HG03108 (cell line): ENCODE measurements around the gene KCNQ2.

Experiments used
- ATAC-seq: cut with Tn5 transposase; IDR thresholded peaks from one replicate; pipeline ENCODE4 v1.9.1; 2021; ENCODE audit warnings: moderate library complexity; ENCODE audit not compliant: unreplicated experiment

Gene KCNQ2

DNA sequence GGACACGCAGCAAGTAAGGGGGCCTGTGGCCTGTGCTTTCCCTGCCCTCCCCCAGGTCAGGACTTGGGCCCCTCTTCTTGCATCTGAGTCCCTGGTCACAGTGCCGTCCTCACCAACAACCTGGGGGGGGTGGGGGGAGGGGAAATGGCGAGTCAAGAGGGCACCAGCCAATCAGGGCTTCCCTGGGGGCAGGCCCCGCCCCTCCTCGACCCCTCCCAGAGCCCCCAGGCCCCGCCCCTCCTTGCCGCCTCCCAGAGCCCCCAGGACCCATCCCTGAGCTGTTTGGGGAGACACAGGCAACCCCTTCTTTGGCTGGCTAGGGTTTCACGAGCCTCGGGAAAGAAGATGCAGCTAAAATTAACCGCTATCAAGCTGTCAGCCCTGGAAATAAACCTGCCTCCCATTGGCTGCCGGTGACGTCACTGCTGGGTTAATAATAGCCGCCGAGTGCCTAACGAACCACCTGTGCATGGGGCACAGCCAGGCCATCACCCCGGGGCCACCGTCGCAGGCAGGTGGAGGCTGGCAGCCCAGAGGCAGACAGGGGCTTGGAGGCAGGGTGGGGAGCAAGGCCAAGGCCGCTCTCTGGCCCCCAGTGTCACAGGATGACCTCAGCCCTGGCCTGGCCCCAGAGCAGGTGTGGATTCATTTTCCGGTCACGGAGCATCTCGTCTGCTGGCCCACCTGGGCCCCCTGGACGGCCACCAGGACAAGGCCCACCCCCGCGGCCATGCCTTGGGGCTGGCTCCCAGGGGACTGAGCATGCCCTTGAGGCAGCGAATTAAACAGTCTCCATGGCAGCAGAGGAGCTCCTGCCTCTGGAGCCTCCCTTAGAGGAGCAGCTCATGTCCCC is 29.6 kb upstream of the KCNQ2 start:
- ATAC-seq: no peak

DNA sequence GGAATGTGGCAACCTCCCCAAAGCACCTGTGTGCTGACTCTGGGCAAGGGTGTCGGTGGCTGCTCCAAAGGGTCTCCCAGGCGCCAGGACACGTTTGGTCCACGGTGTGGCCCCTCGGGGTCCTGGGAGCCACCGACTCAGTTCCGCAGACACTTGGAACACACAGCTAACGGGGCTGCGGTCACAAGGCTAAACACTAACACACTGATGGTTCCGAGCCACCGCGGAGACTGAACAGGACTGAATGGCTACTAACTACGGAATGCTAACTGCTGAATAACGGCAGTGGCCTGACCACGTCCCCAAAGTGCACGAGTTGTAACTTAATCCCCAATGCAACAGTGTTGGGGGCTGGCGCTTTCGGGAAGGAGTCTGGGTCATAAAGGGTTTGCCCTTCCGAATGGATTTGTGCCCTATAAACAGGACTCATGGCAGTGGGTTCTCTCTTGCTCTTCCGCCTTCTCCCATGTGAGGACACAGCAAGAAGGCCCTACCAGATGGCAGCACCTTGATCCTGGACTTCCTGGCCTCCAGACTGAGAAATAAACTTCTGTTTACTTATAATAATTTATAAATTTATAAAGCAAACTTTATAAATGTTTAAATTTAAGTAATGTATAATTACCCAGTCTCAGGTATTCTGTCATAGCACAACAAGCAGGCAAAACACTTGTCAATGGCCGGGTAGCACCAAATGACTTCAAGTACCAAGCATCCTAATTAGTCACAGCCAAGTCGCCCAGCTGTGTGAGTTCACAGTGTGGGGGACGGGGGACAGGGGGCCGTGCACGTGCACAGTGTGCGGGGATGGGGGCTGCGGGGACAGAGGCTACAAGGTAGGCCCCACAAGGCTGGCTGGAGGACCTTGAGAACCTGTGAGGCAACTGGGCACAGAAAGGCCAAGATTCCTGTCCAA is 28.7 kb upstream of the KCNQ2 start:
- ATAC-seq: no peak

DNA sequence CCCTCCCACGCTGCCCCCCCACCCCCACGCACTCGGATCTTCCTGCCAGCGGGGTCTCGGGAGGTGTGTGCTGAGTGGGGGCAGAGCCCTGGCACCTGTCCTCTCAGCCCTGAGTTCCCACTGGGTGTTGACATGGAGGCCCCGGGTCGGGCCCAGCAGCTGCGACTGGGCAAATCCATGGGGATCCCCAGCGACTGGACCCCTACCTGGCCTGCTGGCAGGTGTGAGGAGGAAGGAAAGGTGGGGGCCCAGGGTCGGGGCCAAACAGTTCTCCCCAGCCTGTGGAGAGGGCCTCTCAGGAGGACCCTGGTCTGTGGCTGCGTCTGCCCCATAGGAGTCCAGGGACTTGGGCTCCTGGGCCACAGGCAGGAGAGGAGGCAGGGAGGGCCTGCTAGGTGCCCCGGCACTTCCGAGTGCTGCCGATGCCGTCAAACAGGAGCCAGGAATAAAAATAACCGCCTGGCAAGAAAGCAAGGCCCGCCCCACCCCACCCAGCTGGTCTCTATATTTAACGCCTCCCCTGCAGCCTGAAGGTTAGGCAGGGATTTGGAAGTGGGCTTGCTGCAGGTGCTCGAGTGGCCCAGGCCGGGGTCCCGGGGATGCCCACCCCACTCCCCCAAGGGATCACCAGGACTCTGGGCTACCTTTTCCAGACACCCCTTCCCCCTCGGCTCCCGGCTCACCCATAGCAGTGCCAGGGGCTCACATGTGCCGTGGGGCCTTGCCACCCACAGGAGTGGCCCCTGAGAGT is 27.9 kb upstream of the KCNQ2 start:
- no peak for ATAC-seq

DNA sequence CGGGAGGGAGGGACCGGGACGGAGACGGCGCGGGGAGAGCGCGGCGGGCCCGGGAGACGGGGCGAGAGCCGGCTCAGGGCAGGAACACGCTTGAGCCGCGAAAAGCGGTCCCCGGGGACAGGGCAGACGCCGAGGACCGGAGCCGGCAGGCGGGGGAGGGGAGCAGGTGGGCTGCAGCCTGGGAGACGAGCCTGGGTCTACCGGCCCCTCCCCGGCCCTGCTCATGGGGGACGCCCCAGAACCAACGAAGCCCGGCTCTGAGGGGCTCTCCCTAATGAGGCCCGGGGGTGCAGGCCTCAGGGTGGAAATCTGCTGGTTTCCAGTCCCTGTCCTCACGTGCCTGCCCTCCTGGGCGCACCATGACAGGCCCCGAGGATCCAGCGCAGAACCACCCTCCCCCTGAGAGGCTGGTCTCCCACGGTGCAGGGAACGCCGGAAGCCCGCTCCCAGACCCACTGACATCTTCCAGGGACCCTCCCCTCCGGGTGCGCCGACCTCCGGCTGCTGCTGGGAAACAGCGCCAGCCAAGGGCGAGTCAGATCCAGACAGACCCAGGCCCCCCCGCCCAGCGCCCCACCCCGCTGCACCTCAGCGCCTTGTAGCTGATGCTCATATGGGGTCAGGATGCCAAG is 27.0 kb upstream of the KCNQ2 start:
- no peak for ATAC-seq

DNA sequence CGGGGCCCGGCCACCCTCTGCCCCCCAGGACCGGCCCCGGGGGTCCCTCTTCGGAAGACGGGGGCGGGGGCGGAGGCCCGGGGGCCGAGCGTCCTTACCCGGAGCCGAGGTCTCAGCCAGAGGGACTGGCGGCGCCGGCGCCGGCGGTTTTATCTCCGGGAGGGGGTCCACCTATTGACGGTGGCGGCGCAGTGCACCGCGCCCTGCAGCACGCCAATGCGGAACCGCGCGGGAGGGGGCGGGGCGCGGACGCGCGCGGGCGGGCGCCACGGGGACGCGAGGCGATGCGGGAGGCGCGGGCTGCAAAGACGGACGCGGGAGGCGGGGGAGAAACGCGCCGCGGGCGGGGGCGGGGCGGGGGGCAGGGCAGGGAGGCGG is 26.5 kb upstream of the KCNQ2 start, which contains the start of gene EEF1A2:
Gene EEF1A2, minus strand, starts transcription at position 124 of the 378 bp plus-strand sequence. CDS start 1,320 bp downstream, outside the sequence.
- no peak for ATAC-seq

DNA sequence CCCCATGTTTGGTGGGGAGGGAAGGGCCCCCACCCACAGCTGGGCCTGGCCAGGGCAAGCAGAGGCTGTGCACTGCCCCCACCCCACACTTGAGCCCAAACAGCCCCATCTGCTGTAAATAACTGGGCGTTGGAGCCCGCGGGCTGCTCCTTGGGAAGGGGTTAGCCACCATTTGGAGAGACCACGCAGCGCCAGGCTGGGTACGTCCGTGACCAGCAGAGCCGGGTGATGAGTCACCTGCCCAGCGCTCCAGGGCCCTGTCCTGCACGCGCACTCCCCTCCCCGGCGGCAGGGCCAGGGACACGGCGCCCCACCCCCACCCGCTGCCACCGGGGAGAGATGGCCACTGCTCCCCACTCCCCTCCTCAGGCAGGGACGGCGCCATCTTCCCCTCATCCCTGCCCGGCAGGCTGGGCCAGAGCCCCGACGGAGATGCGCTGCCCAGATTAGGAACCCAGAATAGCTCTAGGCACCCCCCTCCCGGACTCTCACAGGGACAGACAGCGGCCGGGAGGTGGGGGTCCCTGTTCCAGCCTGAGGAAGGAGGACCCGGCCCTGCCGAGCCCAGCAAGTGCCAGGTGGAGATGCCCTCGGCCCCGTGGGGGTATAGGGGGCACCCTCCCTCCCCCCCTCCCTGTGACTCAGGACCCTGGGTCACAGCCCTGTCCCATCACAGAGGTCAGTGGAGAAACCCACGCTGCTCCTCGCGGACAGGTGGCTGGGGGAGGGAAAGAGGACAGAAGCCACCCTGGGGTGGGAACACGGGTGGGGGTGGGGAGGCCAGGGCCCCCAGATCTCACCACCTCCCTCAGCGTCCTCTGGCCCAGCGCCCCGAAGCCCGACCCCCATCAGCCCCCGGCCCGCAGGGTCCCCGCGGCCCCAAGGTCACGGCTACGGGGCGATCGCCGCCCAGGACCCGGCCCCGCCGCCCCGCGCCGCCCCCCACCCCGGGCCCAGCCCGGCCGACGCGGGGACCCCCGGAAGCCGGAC is 25.8 kb upstream of the KCNQ2 start:
- no peak for ATAC-seq

DNA sequence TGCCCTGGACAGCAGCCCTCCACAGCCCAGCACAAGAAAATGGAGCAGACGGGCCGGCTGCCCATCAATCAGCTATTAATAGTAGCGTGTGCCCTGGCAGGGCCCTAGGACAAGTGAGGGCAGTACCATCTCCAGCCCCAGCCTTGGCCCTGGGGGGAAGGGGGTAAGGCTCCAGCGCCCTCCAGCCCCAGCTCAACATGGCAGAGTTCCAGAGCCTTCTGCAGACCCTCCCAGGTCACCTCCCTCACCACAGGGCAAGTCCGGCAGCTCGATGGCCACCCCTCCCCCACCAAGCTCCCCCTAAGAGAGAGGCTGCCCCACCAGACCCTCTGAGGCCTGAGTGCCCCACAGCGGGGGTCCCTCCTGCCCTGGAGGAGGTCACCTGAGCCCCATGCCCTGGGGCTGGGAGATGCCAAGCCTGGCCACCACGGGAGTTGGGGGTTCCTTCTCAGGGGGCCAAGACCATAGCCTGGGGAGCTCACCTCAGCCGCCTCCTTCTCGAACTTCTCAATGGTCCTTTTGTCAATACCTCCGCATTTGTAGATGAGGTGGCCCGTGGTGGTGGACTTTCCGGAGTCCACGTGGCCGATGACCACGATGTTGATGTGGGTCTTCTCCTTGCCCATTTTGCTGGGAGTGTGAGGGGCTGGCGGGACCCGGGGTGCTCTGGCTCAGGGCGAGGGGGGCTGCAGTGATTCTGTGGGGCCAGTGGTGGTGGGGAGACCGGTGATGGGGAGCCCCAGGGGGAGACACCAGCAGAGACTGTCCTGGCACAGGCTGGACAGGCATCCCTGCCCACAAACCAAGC is 24.9 kb upstream of the KCNQ2 start:
- ATAC-seq: no peak

DNA sequence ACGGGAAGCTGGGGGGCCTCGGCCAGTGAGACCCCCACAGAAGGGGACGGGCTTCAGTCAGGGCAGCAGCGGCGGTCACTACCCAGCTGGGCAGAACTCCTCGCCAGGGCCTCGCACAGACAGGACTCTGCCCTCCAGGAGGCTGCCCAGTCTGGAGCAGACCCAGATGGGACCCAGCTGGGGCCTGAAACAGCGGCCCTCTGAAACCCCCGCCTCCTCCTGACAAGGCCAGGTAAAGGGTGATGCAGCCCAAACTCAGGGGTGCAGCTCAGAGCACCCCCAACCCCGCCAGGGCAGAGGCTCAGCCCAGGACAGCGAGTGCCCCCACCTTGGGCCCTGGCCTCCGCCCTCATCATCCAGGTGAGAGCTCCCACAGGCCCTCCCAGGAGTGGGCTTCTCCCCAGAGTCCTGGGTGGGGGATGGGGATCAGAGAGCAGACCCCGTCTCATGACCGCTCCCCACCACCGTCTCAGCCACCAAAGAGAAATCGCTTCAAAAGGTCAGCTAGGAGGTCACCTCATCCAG is 24.2 kb upstream of the KCNQ2 start:
- no peak for ATAC-seq

DNA sequence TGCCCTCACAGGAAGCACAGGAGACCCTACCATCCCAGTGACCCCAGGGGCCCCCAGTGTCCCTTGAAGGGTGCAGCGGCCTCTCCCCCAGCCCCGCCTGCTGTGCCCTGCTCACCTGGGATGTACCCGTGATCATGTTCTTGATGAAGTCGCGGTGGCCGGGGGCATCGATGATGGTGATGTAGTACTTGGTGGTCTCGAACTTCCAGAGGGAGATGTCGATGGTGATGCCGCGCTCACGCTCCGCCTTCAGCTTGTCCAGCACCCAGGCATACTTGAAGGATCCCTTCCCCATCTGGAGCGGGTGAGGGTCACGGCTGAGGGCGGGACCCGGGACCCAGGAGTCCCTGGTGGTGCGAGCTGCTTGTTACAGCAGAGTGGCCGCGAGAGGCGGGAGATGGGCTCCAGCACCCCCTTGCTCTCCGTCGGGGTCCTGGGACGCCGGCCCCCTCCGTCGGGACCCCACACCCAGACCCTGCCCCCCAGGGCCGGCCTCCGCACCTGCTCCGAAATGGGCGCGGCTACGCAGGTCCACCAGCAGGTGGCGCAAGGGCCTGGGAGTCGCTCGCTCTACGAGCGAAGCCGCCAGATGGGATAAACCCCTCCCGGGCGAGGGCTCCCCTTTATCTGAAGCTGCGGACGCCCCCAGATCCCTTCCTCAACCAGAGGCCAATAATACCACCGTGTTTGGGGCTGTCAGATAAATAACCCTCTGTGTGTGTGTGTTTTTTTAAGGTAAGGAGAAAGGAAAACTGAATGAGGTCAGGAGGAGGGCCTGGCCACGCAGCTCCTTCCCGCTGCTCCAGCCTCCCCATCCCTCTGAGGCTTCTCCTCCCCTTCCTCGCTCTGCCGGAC is 23.5 kb upstream of the KCNQ2 start:
- ATAC-seq: no peak

DNA sequence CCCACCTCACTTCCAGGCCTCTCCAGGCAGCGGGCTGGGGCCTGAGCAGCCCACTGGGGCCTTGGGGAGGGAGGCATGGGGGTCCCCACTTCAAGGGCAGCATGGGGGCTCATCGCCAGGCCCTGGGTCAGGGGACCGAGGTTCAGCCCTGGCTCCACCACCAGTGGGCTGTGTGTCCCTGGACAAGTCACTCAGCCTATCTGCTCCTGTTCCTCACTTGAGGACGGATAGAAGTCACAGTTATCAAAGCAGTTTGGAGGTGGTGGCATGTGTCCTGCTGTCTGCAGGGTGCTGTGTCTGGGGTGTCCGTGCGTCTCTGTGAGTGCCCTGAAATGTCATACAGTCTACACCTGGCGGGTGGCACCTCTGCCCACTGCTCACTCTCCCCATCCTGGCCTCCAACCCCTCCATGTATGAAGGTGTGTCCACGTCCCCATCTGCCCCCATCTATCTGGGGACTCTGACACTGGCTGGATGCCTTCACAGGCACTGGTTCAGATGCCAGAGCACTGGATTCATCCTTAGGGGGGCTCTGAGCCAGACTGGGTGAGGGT is 22.8 kb upstream of the KCNQ2 start:
- ATAC-seq: no peak

DNA sequence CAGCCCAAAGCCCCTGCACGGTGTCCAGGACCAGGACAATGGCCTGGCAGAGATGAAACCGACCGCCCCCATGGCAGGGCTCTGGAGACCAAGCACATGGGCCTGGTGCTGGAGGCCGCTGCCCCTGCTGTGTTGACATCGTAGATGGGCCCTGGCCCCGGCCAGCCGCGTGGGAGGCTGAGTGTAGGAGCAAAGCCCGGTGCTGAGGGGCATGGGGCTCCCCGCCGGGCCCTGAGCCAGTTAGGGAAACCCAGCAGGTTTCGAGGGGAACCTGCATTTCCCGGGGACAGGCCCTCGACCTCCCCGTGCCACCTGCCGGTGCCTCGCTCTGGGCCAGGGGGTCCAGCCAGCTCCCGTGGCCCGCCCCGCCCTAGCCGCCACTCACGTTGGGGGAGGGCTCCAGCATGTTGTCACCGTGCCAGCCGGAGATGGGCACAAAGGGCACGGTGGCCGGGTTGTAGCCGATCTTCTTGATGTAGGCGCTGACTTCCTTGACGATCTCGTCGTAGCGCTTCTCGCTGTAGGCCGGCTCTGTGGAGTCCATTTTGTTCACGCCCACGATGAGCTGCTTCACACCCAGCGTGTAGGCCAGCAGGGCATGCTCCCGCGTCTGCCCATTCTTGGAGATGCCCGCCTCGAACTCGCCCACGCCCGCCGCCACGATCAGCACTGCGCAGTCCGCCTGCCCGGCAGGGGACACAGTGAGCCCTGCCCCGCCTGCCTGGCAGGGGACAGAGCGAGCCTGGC is 22.1 kb upstream of the KCNQ2 start:
- ATAC-seq: no peak

DNA sequence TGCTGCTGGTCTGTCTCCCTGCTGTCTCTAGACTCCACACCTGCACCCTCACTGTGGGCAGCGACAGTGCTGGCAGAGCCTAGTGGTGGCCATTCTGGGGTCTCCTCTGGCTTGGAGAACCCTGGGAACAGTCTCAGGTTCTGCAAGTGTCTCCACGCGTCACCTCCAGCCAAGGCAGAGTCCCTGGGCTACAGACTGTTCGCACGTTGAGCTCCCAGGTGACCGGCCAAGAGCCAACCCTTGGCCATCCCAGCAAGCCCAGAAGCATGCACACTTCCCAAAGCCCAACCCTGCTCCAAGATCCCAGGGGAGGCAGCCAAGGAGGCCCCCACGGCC is 21.6 kb upstream of the KCNQ2 start:
- no peak for ATAC-seq

DNA sequence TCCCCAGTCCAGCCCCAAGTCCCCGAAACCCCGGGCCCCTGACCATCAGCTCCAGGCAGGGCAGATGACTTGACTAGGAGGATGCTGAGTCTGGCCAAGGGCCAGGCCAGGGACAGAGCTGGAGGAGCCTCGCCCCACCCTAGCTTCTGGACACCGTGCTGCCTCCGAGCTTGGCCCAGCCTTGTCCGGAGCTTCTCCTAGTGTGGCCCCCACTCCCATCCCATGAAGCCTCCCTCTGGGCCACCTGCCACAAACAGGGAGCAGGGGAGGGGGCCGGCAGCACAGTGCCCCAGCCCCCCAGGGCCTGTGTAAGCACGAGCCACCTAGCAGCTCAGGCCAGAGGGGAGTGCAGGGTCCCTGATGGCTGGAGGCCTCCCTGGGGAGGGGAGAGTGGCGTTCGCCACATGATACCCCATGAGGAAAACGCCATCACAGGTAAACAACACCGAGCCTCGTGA is 21.1 kb upstream of the KCNQ2 start:
- ATAC-seq: no peak

DNA sequence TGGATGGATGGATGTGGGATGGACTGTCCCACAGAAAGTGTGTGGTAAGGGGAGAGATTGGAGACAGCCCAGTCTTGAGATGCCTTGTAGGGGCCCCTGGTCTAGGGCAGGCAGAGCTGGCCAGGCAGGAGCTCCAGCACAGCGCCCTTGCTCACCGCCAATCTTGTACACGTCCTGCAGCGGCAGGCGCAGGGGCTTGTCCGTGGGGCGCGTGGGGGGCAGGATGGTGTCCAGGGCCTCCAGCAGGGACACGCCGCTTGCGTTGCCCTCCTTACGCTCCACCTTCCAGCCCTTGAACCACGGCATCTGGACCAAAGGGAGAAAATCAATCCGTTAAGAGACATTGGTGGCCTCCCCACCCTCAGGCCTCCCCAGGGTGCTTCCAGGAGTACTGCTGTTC is 20.5 kb upstream of the KCNQ2 start:
- no peak for ATAC-seq

DNA sequence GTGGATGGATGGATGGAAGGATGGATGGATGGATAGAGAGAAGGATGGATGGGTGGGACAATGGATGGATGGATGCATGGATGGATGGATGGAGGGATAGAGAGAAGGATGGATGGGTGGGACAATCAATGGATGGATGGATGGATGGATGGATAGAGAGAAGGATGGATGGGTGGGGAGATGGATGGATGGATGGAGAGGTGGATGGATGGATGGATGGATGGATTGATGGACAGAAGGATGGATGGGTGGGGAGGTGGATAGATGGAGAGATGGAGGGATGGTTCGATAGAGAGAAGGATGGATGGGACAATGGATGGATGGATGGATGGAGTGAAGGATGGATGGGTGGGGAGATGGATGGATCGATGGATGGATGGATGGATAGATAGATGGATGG is 20.1 kb upstream of the KCNQ2 start:
- ATAC-seq: no peak

DNA sequence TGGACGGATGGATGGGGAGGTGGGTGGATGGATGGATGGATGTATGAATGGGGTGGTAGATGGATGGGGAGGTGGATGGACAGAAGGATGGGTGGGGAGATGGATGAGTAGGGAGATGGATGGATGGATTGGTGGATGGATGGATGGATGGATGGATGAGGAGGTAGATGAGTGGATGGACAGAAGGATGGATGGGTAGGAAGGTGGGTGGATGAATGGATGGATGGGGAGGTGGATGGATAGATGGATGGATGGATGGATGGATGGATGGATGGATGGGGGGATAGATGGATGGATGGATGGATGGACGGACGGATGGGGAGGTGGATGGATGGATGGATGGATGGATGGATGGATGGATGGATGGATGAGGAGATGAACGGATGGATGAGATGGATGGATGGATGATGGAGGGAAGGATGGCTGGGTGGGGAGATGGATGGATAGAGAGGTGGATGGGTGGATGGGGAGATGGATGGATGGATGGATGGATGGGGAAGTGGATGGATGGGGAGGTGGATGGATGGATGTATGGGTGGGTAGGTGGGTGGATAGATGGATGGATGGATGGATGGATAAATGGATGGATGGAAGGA is 19.3 kb upstream of the KCNQ2 start:
- ATAC-seq: no peak
